GM12878 (cell line): ENCODE results near the gene SPINK4.

Source experiments
- CBX3 ChIP-seq: fragments of 200-600 bp; sonication (generic); IDR thresholded peaks from 2 replicates; pipeline ENCODE4 v1.6.1; 2016; ENCODE audit warnings: low read depth, borderline replicate concordance
- CTCF ChIP-seq, 3 experiments: IDR thresholded peaks in 2 of 3; conservative IDR thresholded peaks in 1 of 3; 2 replicates each; pipeline ENCODE4 v1.5.1; 2011; ENCODE audit warnings: low read depth in 3 of 3, low read length in 3 of 3, mild to moderate bottlenecking in 3 of 3, control low read depth in 2 of 3, moderate library complexity in 2 of 3, inconsistent platforms in 1 of 3, mixed read lengths in 1 of 3; ENCODE audit not compliant: control insufficient read depth in 2 of 3, insufficient read depth in 1 of 3; ENCODE audit errors: extremely low read depth in 1 of 3
- GABPA ChIP-seq: IDR thresholded peaks from 2 replicates; pipeline ENCODE4 v1.6.1; 2014; ENCODE audit warnings: antibody characterized with exemption, low read depth, mild to moderate bottlenecking, inconsistent platforms
- MLLT1 ChIP-seq: fragments of 450-650 bp; IDR thresholded peaks from 2 replicates; pipeline ENCODE4 v1.6.1; 2016; ENCODE audit warnings: mild to moderate bottlenecking
- PBX3 ChIP-seq: IDR thresholded peaks from 2 replicates; pipeline ENCODE4 v1.6.1; 2011; ENCODE audit warnings: mild to moderate bottlenecking, low read depth, low read length, moderate library complexity; ENCODE audit not compliant: insufficient replicate concordance
- SMC3 ChIP-seq: IDR thresholded peaks from 2 replicates; pipeline ENCODE4 v1.6.1; 2011; ENCODE audit warnings: low read length, improper control_type of control experiment, borderline replicate concordance
- ZBTB33 ChIP-seq: fragments of 450-650 bp; IDR thresholded peaks from 2 replicates; pipeline ENCODE4 v1.6.1; 2017; ENCODE audit warnings: mild to moderate bottlenecking

- TF ChIP-seq SMC3 = no peak
- no peak for TF ChIP-seq CTCF (IDR thresholded peaks at IDR 0.05 in 2 of 3, conservative IDR thresholded peaks at IDR 0.05 in 1 of 3; ENCODE audit: control insufficient read depth in 2 of 3, extremely low read depth in 1 of 3, insufficient read depth in 1 of 3, low read depth in 3 of 3, low read length in 3 of 3)
- TF ChIP-seq PBX3 = no peak
- no peak for TF ChIP-seq MLLT1
- TF ChIP-seq GABPA = no peak
- TF ChIP-seq CBX3 = no peak
- TF ChIP-seq ZBTB33 = no peak
Measured at GRCh38 chr9:33222031-33222430, 17.9 kb upstream of the SPINK4 start.
